ENCODE results near the gene NOSTRIN.

The NOSTRIN gene

DNA sequence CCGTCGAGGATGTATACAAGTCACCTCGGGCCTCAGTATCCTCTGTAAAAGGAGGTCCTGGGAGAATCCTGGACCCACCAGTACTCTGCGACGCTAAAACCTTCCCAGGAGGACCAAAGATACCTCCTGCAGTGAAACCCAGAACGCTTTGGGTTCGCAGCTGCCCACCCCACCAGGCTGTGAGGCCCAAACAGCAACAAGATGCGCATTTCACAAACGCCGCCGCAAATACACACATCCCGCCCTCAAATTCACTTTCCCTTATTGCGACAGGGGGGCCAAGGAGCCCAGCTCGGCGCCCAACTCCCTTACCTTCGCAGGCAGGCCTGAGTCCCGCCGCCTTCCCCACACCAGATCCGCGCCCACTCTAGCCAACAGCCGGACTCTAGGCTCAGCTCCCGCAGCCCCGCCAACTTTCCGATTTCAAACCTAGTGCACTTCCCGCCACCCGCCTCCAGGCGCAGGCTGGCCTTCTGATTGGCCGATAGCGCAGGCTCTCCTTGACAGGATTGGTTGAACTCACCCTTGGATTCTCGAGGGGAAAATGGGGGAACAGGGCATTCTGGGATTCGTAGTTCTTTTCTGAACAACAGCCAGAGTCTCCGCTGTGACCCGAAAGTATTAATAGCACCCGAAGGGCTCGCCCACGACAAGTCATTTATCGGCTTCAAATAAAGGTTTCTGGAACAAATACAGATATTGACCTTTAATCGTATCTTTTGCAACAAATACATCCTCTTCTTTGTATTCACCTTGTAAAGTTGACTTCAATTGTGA is 87.8 kb downstream of the NOSTRIN start, which contains the start of gene SPC25:
Gene SPC25 (minus strand): TSS at position 425 of the 777 bp plus-strand sequence. CDS start 911 bp downstream, outside the sequence.
- H3K36me3 ChIP-seq (ENCODE audit: control insufficient read depth in 5 of 5, insufficient read depth in 5 of 5, low read length in 5 of 5) = no peaks in the 10 kb centered on the region
- H3K4me3 ChIP-seq (ENCODE audit: low read depth in 1 of 5, low read length in 5 of 5) = peak within 1 kb of the TSS in 4 of 5 donors; percentile 65 to 77 (median 70)
- no peak within 1 kb of the TSS for H3K27ac ChIP-seq (ENCODE audit: low read depth, low read length)
- peak within 1 kb of the TSS in 1 of 5 donors; percentile 11 for H3K9ac ChIP-seq (ENCODE audit: low read length in 5 of 5)
- H3K4me1 ChIP-seq (ENCODE audit: control insufficient read depth in 5 of 5, insufficient read depth in 5 of 5, low read length in 5 of 5) = peaks cover 0 to 11% (median 9%) of the 10 kb centered on the region in 5 donors
- no peaks in the 10 kb centered on the region for H3K9me3 ChIP-seq (ENCODE audit: control insufficient read depth in 5 of 5, low read length in 5 of 5)
- H3K27me3 ChIP-seq (ENCODE audit: control insufficient read depth in 5 of 5, insufficient read depth in 4 of 5, low read length in 5 of 5) = no peaks in the 10 kb centered on the region

DNA sequence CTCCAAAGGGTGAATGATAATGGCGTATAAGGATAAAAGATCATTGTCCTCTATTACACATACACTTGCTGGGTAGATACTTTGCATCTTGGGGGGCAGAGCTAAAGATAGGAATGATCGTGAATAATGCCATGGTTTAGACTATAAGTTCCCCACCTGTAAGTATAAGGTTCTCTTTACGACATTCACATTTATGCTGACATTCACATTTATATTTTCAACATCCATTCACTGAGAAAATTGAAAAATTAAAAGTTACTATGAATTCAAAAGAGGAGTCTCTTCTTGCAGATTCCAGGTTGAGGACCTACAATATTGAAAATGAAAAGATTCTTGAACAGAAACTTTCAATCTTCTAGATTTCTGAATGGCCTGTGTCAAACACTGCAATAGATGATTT is 89.9 kb downstream of the NOSTRIN start:
- H3K9ac ChIP-seq (ENCODE audit: low read length in 5 of 5) = no peak overlapping the region
- H3K27ac ChIP-seq (ENCODE audit: low read depth, low read length) = no peak overlapping the region
- no peak overlapping the region for H3K4me3 ChIP-seq (ENCODE audit: low read depth in 1 of 5, low read length in 5 of 5)
- H3K36me3 ChIP-seq (ENCODE audit: control insufficient read depth in 5 of 5, insufficient read depth in 5 of 5, low read length in 5 of 5) = no peaks in the 10 kb centered on the region
- no peaks in the 10 kb centered on the region for H3K9me3 ChIP-seq (ENCODE audit: control insufficient read depth in 5 of 5, low read length in 5 of 5)
- H3K4me1 ChIP-seq (ENCODE audit: control insufficient read depth in 5 of 5, insufficient read depth in 5 of 5, low read length in 5 of 5) = peaks cover 0 to 11% (median 9%) of the 10 kb centered on the region in 5 donors
- no peaks in the 10 kb centered on the region for H3K27me3 ChIP-seq (ENCODE audit: control insufficient read depth in 5 of 5, insufficient read depth in 4 of 5, low read length in 5 of 5)

GRCh38 chr2:168894101-168894500 is 91.7 kb downstream of the NOSTRIN start:
- Histone ChIP-seq H3K36me3 (ENCODE audit: control insufficient read depth in 5 of 5, insufficient read depth in 5 of 5, low read length in 5 of 5) (no peaks in the 10 kb centered on the region), H3K27me3 (ENCODE audit: control insufficient read depth in 5 of 5, insufficient read depth in 4 of 5, low read length in 5 of 5) (no peaks in the 10 kb centered on the region), H3K27ac (ENCODE audit: low read depth, low read length) (no peak overlapping the region), H3K4me3 (ENCODE audit: low read depth in 1 of 5, low read length in 5 of 5) (no peak overlapping the region), H3K9me3 (ENCODE audit: control insufficient read depth in 5 of 5, low read length in 5 of 5) (no peaks in the 10 kb centered on the region), H3K9ac (ENCODE audit: low read length in 5 of 5) (no peak overlapping the region), H3K4me1 (ENCODE audit: control insufficient read depth in 5 of 5, insufficient read depth in 5 of 5, low read length in 5 of 5) (peaks cover 0 to 11% (median 9%) of the 10 kb centered on the region in 5 donors)

GRCh38 chr2:168894720-168895119 is 92.3 kb downstream of the NOSTRIN start:
- no peaks in the 10 kb centered on the region for H3K27me3 ChIP-seq (ENCODE audit: control insufficient read depth in 5 of 5, insufficient read depth in 4 of 5, low read length in 5 of 5)
- no peak overlapping the region for H3K27ac ChIP-seq (ENCODE audit: low read depth, low read length)
- H3K9me3 ChIP-seq (ENCODE audit: control insufficient read depth in 5 of 5, low read length in 5 of 5) = no peaks in the 10 kb centered on the region
- H3K36me3 ChIP-seq (ENCODE audit: control insufficient read depth in 5 of 5, insufficient read depth in 5 of 5, low read length in 5 of 5) = no peaks in the 10 kb centered on the region
- no peak overlapping the region for H3K4me3 ChIP-seq (ENCODE audit: low read depth in 1 of 5, low read length in 5 of 5)
- no peak overlapping the region for H3K9ac ChIP-seq (ENCODE audit: low read length in 5 of 5)
- H3K4me1 ChIP-seq (ENCODE audit: control insufficient read depth in 5 of 5, insufficient read depth in 5 of 5, low read length in 5 of 5) = peaks cover 0 to 10% (median 8%) of the 10 kb centered on the region in 5 donors

GRCh38 chr2:168895771-168896170 is 93.3 kb downstream of the NOSTRIN start:
- no peak overlapping the region for H3K4me3 ChIP-seq (ENCODE audit: low read depth in 1 of 5, low read length in 5 of 5)
- H3K27me3 ChIP-seq (ENCODE audit: control insufficient read depth in 5 of 5, insufficient read depth in 4 of 5, low read length in 5 of 5) = no peaks in the 10 kb centered on the region
- no peaks in the 10 kb centered on the region for H3K36me3 ChIP-seq (ENCODE audit: control insufficient read depth in 5 of 5, insufficient read depth in 5 of 5, low read length in 5 of 5)
- H3K27ac ChIP-seq (ENCODE audit: low read depth, low read length) = no peak overlapping the region
- H3K9ac ChIP-seq (ENCODE audit: low read length in 5 of 5) = no peak overlapping the region
- no peaks in the 10 kb centered on the region for H3K9me3 ChIP-seq (ENCODE audit: control insufficient read depth in 5 of 5, low read length in 5 of 5)
- H3K4me1 ChIP-seq (ENCODE audit: control insufficient read depth in 5 of 5, insufficient read depth in 5 of 5, low read length in 5 of 5) = no peaks in the 10 kb centered on the region

DNA sequence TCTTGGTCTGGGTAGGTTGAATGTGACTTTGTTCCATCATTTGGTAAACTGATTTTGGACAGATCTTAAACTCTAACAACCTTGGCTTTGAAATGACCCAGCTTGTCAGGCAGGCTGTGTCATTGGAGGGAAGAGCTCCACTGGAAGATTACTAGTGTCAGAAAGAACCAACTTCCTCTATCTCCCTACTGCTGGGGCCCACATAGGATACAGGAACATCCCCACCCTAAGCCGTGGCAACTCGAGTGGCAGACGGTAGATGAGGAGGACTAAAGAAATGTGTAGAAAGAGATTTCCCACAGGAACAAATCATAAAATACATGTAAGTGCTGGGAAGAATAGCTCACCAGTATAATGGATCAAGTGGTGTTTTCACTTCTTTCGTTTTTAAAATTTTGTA is 94.3 kb downstream of the NOSTRIN start:
- Histone ChIP-seq H3K9ac (ENCODE audit: low read length in 5 of 5) (no peak overlapping the region), H3K4me3 (ENCODE audit: low read depth in 1 of 5, low read length in 5 of 5) (no peak overlapping the region), H3K27me3 (ENCODE audit: control insufficient read depth in 5 of 5, insufficient read depth in 4 of 5, low read length in 5 of 5) (no peaks in the 10 kb centered on the region), H3K4me1 (ENCODE audit: control insufficient read depth in 5 of 5, insufficient read depth in 5 of 5, low read length in 5 of 5) (no peaks in the 10 kb centered on the region), H3K27ac (ENCODE audit: low read depth, low read length) (no peak overlapping the region), H3K36me3 (ENCODE audit: control insufficient read depth in 5 of 5, insufficient read depth in 5 of 5, low read length in 5 of 5) (no peaks in the 10 kb centered on the region), H3K9me3 (ENCODE audit: control insufficient read depth in 5 of 5, low read length in 5 of 5) (no peaks in the 10 kb centered on the region)

- Histone ChIP-seq H3K36me3 (ENCODE audit: control insufficient read depth in 5 of 5, insufficient read depth in 5 of 5, low read length in 5 of 5) (no peaks in the 10 kb centered on the region), H3K9ac (ENCODE audit: low read length in 5 of 5) (no peak overlapping the region), H3K4me3 (ENCODE audit: low read depth in 1 of 5, low read length in 5 of 5) (no peak overlapping the region), H3K4me1 (ENCODE audit: control insufficient read depth in 5 of 5, insufficient read depth in 5 of 5, low read length in 5 of 5) (no peaks in the 10 kb centered on the region), H3K9me3 (ENCODE audit: control insufficient read depth in 5 of 5, low read length in 5 of 5) (no peaks in the 10 kb centered on the region), H3K27me3 (ENCODE audit: control insufficient read depth in 5 of 5, insufficient read depth in 4 of 5, low read length in 5 of 5) (no peaks in the 10 kb centered on the region), H3K27ac (ENCODE audit: low read depth, low read length) (no peak overlapping the region)
These were observed 95.0 kb downstream of the NOSTRIN start for GRCh38 chr2:168897449-168897848.

DNA sequence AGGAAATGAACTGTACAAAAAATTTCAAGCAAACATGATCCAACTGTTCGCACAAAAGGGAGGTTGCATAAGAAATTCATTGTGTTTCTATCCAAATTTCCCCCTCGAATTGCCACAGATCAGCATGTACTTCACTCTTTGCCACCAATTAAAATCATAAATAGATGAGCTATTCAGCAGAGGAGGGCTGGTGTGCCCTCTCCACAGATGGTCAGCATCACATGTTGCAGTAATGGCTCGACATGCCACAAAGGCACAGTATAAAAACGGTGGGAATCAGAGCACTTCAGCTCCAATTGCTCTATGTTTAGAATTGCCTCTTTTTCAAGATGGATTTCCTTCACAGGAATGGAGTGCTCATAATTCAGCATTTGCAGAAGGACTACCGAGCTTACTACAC is 98.6 kb downstream of the NOSTRIN start, which contains the start of gene G6PC2:
Gene G6PC2 (plus strand): TSS at position 289 of the 400 bp plus-strand sequence. CDS start 41 bp downstream, at position 330.
- Histone ChIP-seq H3K4me1 (ENCODE audit: control insufficient read depth in 5 of 5, insufficient read depth in 5 of 5, low read length in 5 of 5) (no peaks in the 10 kb centered on the region), H3K27ac (ENCODE audit: low read depth, low read length) (no peak within 1 kb of the TSS), H3K36me3 (ENCODE audit: control insufficient read depth in 5 of 5, insufficient read depth in 5 of 5, low read length in 5 of 5) (no peaks in the 10 kb centered on the region), H3K9ac (ENCODE audit: low read length in 5 of 5) (no peak within 1 kb of the TSS), H3K4me3 (ENCODE audit: low read depth in 1 of 5, low read length in 5 of 5) (no peak within 1 kb of the TSS), H3K27me3 (ENCODE audit: control insufficient read depth in 5 of 5, insufficient read depth in 4 of 5, low read length in 5 of 5) (no peaks in the 10 kb centered on the region), H3K9me3 (ENCODE audit: control insufficient read depth in 5 of 5, low read length in 5 of 5) (no peaks in the 10 kb centered on the region)

DNA sequence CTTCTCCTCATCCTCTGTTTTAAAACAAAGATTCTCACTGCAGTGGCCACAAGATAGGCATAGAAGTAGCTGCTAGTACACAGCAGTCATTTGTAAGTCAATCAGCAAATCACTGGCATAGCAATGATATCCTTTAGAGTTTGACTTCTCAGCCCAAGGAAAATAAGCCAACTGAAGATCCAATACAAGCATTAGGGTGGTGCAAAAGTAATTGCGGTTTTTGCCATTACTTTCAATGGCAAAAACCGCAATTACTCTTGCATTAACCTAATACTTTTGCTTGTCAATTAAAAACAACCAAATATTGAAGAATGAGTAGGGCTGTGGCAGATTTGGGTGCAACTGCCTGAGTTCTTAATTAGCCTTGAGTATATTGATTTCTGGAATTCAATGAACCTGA is 101.5 kb downstream of the NOSTRIN start:
- H3K4me1 ChIP-seq (ENCODE audit: control insufficient read depth in 5 of 5, insufficient read depth in 5 of 5, low read length in 5 of 5) = no peaks in the 10 kb centered on the region
- no peaks in the 10 kb centered on the region for H3K36me3 ChIP-seq (ENCODE audit: control insufficient read depth in 5 of 5, insufficient read depth in 5 of 5, low read length in 5 of 5)
- H3K4me3 ChIP-seq (ENCODE audit: low read depth in 1 of 5, low read length in 5 of 5) = no peak overlapping the region
- no peak overlapping the region for H3K27ac ChIP-seq (ENCODE audit: low read depth, low read length)
- no peak overlapping the region for H3K9ac ChIP-seq (ENCODE audit: low read length in 5 of 5)
- H3K9me3 ChIP-seq (ENCODE audit: control insufficient read depth in 5 of 5, low read length in 5 of 5) = no peaks in the 10 kb centered on the region
- H3K27me3 ChIP-seq (ENCODE audit: control insufficient read depth in 5 of 5, insufficient read depth in 4 of 5, low read length in 5 of 5) = peaks cover 0 to 5% (median 2%) of the 10 kb centered on the region in 5 donors

GRCh38 chr2:168904358-168904757 is 101.9 kb downstream of the NOSTRIN start:
- H3K9ac ChIP-seq (ENCODE audit: low read length in 5 of 5) = no peak overlapping the region
- H3K4me1 ChIP-seq (ENCODE audit: control insufficient read depth in 5 of 5, insufficient read depth in 5 of 5, low read length in 5 of 5) = no peaks in the 10 kb centered on the region
- no peaks in the 10 kb centered on the region for H3K9me3 ChIP-seq (ENCODE audit: control insufficient read depth in 5 of 5, low read length in 5 of 5)
- H3K4me3 ChIP-seq (ENCODE audit: low read depth in 1 of 5, low read length in 5 of 5) = no peak overlapping the region
- H3K27ac ChIP-seq (ENCODE audit: low read depth, low read length) = no peak overlapping the region
- peaks cover 0 to 5% (median 2%) of the 10 kb centered on the region in 5 donors for H3K27me3 ChIP-seq (ENCODE audit: control insufficient read depth in 5 of 5, insufficient read depth in 4 of 5, low read length in 5 of 5)
- H3K36me3 ChIP-seq (ENCODE audit: control insufficient read depth in 5 of 5, insufficient read depth in 5 of 5, low read length in 5 of 5) = no peaks in the 10 kb centered on the region

Data from subcutaneous abdominal adipose tissue (tissue), 5 donors.